MM.1S (cell line): Measurements from ENCODE around the gene CFAP70.

Experiments
- CTCF ChIP-seq: fragments of 300-600 bp; sonication (generic); IDR thresholded peaks from 2 replicates; pipeline ENCODE4 v1.5.1; 2016; ENCODE audit warnings: antibody characterized with exemption, low read length, mixed read lengths
- EZH2 ChIP-seq: fragments of 300-600 bp; sonication (generic); optimal IDR thresholded peaks from 2 replicates; pipeline ENCODE3; 2017; ENCODE audit warnings: low read depth, mild to moderate bottlenecking, antibody characterized with exemption, low read length, mixed read lengths
- EZH2phosphoT487 ChIP-seq: fragments of 300-600 bp; sonication (generic); IDR thresholded peaks from 2 replicates; pipeline ENCODE4 v1.6.1; 2018; ENCODE audit warnings: antibody characterized with exemption, low read length

- no peak for TF ChIP-seq CTCF
- no peak for TF ChIP-seq EZH2
- no peak for TF ChIP-seq EZH2phosphoT487
Observed at GRCh38 chr10:73252445-73253224, 106.0 kb downstream of the CFAP70 start, which contains the start of gene MRPS16.
